HepG2 (cell line): ENCODE data around the gene GLYR1. TPM values are rescaled to one million over a fixed set of nuclear protein-coding genes. Genes with fewer than 3 reads are reported as not detected.

Source experiments
- HINFP ChIP-seq: sonication (generic); formaldehyde crosslinking; IDR thresholded peaks from 2 replicates; pipeline ENCODE4 v1.4.0; 2020; ENCODE audit warnings: low read depth, mild to moderate bottlenecking, missing genetic modification reagents
- MIER2 ChIP-seq: IDR thresholded peaks from 2 replicates; pipeline ENCODE4 v1.6.1; 2016; ENCODE audit warnings: missing biosample characterization, missing genetic modification reagents
- NR0B2 ChIP-seq: sonication (generic); formaldehyde crosslinking; IDR thresholded peaks from 2 replicates; pipeline ENCODE4 v1.4.0; 2020; ENCODE audit warnings: mild to moderate bottlenecking, missing genetic modification reagents
- RBM22 ChIP-seq: fragments of 200-400 bp; formaldehyde crosslinking; optimal IDR thresholded peaks from 2 replicates; pipeline ENCODE3; 2017; ENCODE audit warnings: mild to moderate bottlenecking, low read length, moderate library complexity
- TARDBP ChIP-seq: sonication (generic); formaldehyde crosslinking; IDR thresholded peaks from 2 replicates; pipeline ENCODE4 v1.8.0; 2022; ENCODE audit warnings: mild to moderate bottlenecking, missing genetic modification reagents
- ZFP82 ChIP-seq: sonication (generic); formaldehyde crosslinking; IDR thresholded peaks from 2 replicates; pipeline ENCODE4 v1.5.1; 2020; ENCODE audit warnings: mild to moderate bottlenecking, missing genetic modification reagents, borderline replicate concordance
- ZHX2 ChIP-seq, 2 experiments: sonication (generic) in 1 of 2; formaldehyde crosslinking in 1 of 2; IDR thresholded peaks; 2 replicates each; pipeline versions ENCODE4 v1.6.1 to v1.9.0; 2014 to 2022; ENCODE audit warnings: antibody characterized with exemption in 1 of 2, borderline replicate concordance in 1 of 2, inconsistent platforms in 1 of 2, low read depth in 1 of 2, missing genetic modification reagents in 1 of 2
- ZNF275 ChIP-seq: sonication (generic); formaldehyde crosslinking; IDR thresholded peaks from 2 replicates; pipeline ENCODE4 v1.8.0; 2022; ENCODE audit warnings: missing genetic modification reagents, mild to moderate bottlenecking, inconsistent platforms, borderline replicate concordance
- ZNF451 ChIP-seq: sonication (generic); formaldehyde crosslinking; IDR thresholded peaks from 2 replicates; pipeline ENCODE4 v1.5.0; 2020; ENCODE audit warnings: mild to moderate bottlenecking, missing genetic modification reagents
- ZNF597 ChIP-seq: sonication (generic); formaldehyde crosslinking; IDR thresholded peaks from 2 replicates; pipeline ENCODE4 v1.5.0; 2020; ENCODE audit warnings: missing genetic modification reagents
- ZNF609 ChIP-seq: sonication (generic); formaldehyde crosslinking; IDR thresholded peaks from 2 replicates; pipeline ENCODE4 v1.4.0; 2020; ENCODE audit warnings: mild to moderate bottlenecking, missing genetic modification reagents, borderline replicate concordance
- polyA plus RNA-seq, 8 experiments: library from polyadenylated mRNA; depleted of rRNA in 3 of 8; stranded (reverse) in 7 of 8; unstranded in 1 of 8; fragments of >200 nt; fragmentation: Illumina TruSeq in 4 of 8; extraction: Trizol in 4 of 8; gene quantifications; 2 replicates each; pipeline versions ENCODE4 v1.2.1 to v1.2.3, GENCODE V29; 2011 to 2016; ENCODE audit warnings: low read depth in 4 of 8, missing spikeins in 1 of 8, mixed read lengths in 1 of 8; ENCODE audit not compliant: insufficient read depth in 1 of 8
- total RNA-seq, 5 experiments: library from RNA; depleted of rRNA; stranded (reverse); fragments of >200 nt; fragmentation: Illumina TruSeq; extraction: Trizol; gene quantifications; 2 replicates each; pipeline ENCODE4 v1.2.3, GENCODE V29; 2016; ENCODE audit warnings: low read depth in 1 of 5

Gene GLYR1
- total and polyA plus RNA-seq, 2 of the 13 experiments (the other 11 are each of a cell fraction or from before 2014, with no cell fraction given), result 28.3 to 48.7 TPM

- TF ChIP-seq HINFP (CRISPR knock-in tag), result no peak
- no peak for TF ChIP-seq ZHX2 (IDR thresholded peaks at IDR 0.05; ENCODE audit: low read depth)
- no peak for TF ChIP-seq ZHX2 (CRISPR knock-in tag; IDR thresholded peaks at IDR 0.05; ENCODE audit: borderline replicate concordance)
- no peak for TF ChIP-seq ZNF451 (CRISPR knock-in tag)
- no peak for TF ChIP-seq ZNF609 (CRISPR knock-in tag)
- TF ChIP-seq ZNF275 (CRISPR knock-in tag), result no peak
- TF ChIP-seq ZFP82, result peak; percentile 30; the same call in 1 of the 2 replicates
- TF ChIP-seq TARDBP (CRISPR knock-in tag), result peak; percentile 32
- TF ChIP-seq RBM22, result no peak
- TF ChIP-seq NR0B2 (CRISPR knock-in tag), result 0 out of 2 replicates have a peak, but pooled peaks have one; percentile 69
- no peak for TF ChIP-seq ZNF597 (CRISPR knock-in tag)
- no peak for TF ChIP-seq MIER2
These were observed 78.4 kb downstream of the GLYR1 start (continued) for GRCh38 chr16:4768549-4769305.
